Neural cell (in vitro differentiated cells): ENCODE measurements around the gene DYRK3. TPM values are rescaled to one million over a fixed set of nuclear protein-coding genes. Genes with fewer than 3 reads are reported as not detected.

ENCODE experiments used
- H2AFZ ChIP-seq: fragments of 200-600, 300-800 bp; sonication (generic), shearing (Covaris generic); 2 replicates; pipeline ENCODE4 v1.6.0; 2014; ENCODE audit warnings: low read depth, mild to moderate bottlenecking, antibody characterized with exemption, low read length, moderate library complexity
- H3F3A ChIP-seq: fragments of 200-600 bp; shearing (Covaris generic); 2 replicates; pipeline ENCODE4 v1.6.1; 2016; ENCODE audit warnings: mild to moderate bottlenecking, moderate library complexity, mixed read lengths, antibody characterized with exemption, low read length; ENCODE audit not compliant: insufficient read depth, poor library complexity, severe bottlenecking
- H3K27ac ChIP-seq: fragments of 200-600, 300-800 bp; sonication (generic), shearing (Covaris generic); 2 replicates; pipeline ENCODE4 v1.5.1; 2014; ENCODE audit warnings: mild to moderate bottlenecking, low read length, moderate library complexity
- H3K27me3 ChIP-seq: fragments of 300-800, 200-600 bp; sonication (generic), shearing (Covaris generic); 2 replicates; pipeline ENCODE4 v1.6.0; 2014; ENCODE audit warnings: mild to moderate bottlenecking, low read depth, low read length, moderate library complexity; ENCODE audit not compliant: insufficient read depth
- H3K36me3 ChIP-seq: fragments of 300-800, 200-600 bp; sonication (generic), shearing (Covaris generic); 2 replicates; pipeline ENCODE4 v1.5.1; 2014; ENCODE audit warnings: mild to moderate bottlenecking, antibody characterized with exemption, low read length, moderate library complexity; ENCODE audit not compliant: insufficient read depth
- H3K4me2 ChIP-seq: fragments of 300-800, 200-600 bp; sonication (generic), shearing (Covaris generic); 2 replicates; pipeline ENCODE4 v1.6.0; 2014; ENCODE audit warnings: mild to moderate bottlenecking, low read length
- H3K4me3 ChIP-seq: fragments of 300-800, 200-600 bp; sonication (generic), shearing (Covaris generic); 2 replicates; pipeline ENCODE4 v1.5.1; 2014; ENCODE audit warnings: mild to moderate bottlenecking, low read length, moderate library complexity
- H3K79me2 ChIP-seq: fragments of 200-600 bp; shearing (Covaris generic); replicated peaks from 2 replicates; pipeline ENCODE4 v1.6.0; 2014; ENCODE audit warnings: mild to moderate bottlenecking, low read length, moderate library complexity; ENCODE audit not compliant: insufficient read depth
- H3K9ac ChIP-seq: fragments of 300-800, 200-600 bp; sonication (generic), shearing (Covaris generic); 2 replicates; pipeline ENCODE4 v1.6.1; 2016; ENCODE audit warnings: mild to moderate bottlenecking, low read length, mixed read lengths
- H3K9me2 ChIP-seq: fragments of 200-600 bp; shearing (Covaris generic); 2 replicates; pipeline ENCODE4 v1.6.1; 2016; ENCODE audit warnings: mild to moderate bottlenecking, low read length, mixed read lengths; ENCODE audit not compliant: insufficient read depth
- H3K9me3 ChIP-seq: fragments of 200-600, 300-800 bp; sonication (generic), shearing (Covaris generic); 2 replicates; pipeline ENCODE4 v1.6.1; 2016; ENCODE audit warnings: mild to moderate bottlenecking, mixed run types, low read length, moderate library complexity, mixed read lengths
- H4K20me1 ChIP-seq: fragments of 200-600 bp; shearing (Covaris generic); 2 replicates; pipeline ENCODE4 v1.6.1; 2016; ENCODE audit warnings: mild to moderate bottlenecking, mixed run types; ENCODE audit not compliant: insufficient read depth
- CTCF ChIP-seq: fragments of 450-650 bp; IDR thresholded peaks from 2 replicates; pipeline ENCODE4 v1.5.1; 2014; ENCODE audit warnings: antibody characterized with exemption, mild to moderate bottlenecking, moderate library complexity; ENCODE audit not compliant: poor library complexity, severe bottlenecking
- EP300 ChIP-seq: fragments of 450-650 bp; conservative IDR thresholded peaks from 2 replicates; pipeline ENCODE4 v1.6.1; 2014; ENCODE audit warnings: antibody characterized with exemption, mild to moderate bottlenecking, moderate library complexity; ENCODE audit not compliant: poor library complexity, severe bottlenecking
- EZH2 ChIP-seq: fragments of 200-600, 300-800 bp; shearing (Covaris generic), sonication (generic); IDR thresholded peaks from 2 replicates; pipeline ENCODE4 v1.6.1; 2014; ENCODE audit warnings: antibody characterized with exemption, low read length, borderline replicate concordance, mild to moderate bottlenecking; ENCODE audit not compliant: insufficient read depth, poor library complexity, severe bottlenecking
- POLR2AphosphoS5 ChIP-seq: IDR thresholded peaks from 2 replicates; pipeline ENCODE4 v1.6.1; 2012
- RAD21 ChIP-seq: fragments of 450-650 bp; conservative IDR thresholded peaks from 2 replicates; pipeline ENCODE4 v1.6.1; 2014; ENCODE audit warnings: antibody characterized with exemption, mild to moderate bottlenecking, moderate library complexity
- REST ChIP-seq: IDR thresholded peaks from 2 replicates; pipeline ENCODE4 v1.6.1; 2012; ENCODE audit warnings: borderline replicate concordance
- SMC3 ChIP-seq: fragments of 450-650 bp; conservative IDR thresholded peaks from 2 replicates; pipeline ENCODE4 v1.6.1; 2014; ENCODE audit warnings: antibody characterized with exemption, mild to moderate bottlenecking, moderate library complexity; ENCODE audit not compliant: poor library complexity
- TAF1 ChIP-seq: IDR thresholded peaks from 2 replicates; pipeline ENCODE4 v1.6.1; 2012; ENCODE audit warnings: low read depth
- polyA plus RNA-seq: library from polyadenylated mRNA; depleted of rRNA; stranded (reverse); fragments of >200 nt; gene quantifications from 2 replicates; pipeline ENCODE4 v1.2.3, GENCODE V29; 2014

Gene DYRK3
- polyA plus RNA-seq, 1 donor from 2014 or later, result 7.5 TPM

GRCh38 chr1:206693592-206693991 is 58.3 kb downstream of the DYRK3 start:
- no peaks in the 10 kb centered on the region for H3K9me2 ChIP-seq
- no peak for TF ChIP-seq EP300
- TF ChIP-seq EZH2, result no peak
- no peak for TF ChIP-seq TAF1
- no peak overlapping the region for H3K4me3 ChIP-seq
- no peaks in the 10 kb centered on the region for H3K27me3 ChIP-seq
- H3K9me3 ChIP-seq, result no peaks in the 10 kb centered on the region
- H3K36me3 ChIP-seq, result no peaks in the 10 kb centered on the region
- H3K4me2 ChIP-seq, result no peak overlapping the region
- no peaks in the 10 kb centered on the region for H3F3A ChIP-seq
- H3K79me2 ChIP-seq, result peaks cover 49% of the 10 kb centered on the region
- no peak overlapping the region for H3K27ac ChIP-seq
- no peaks in the 10 kb centered on the region for H4K20me1 ChIP-seq
- H2AFZ ChIP-seq, result no peak overlapping the region
- H3K9ac ChIP-seq, result no peak overlapping the region

GRCh38 chr1:206694171-206695124 is 59.1 kb downstream of the DYRK3 start:
- no peak overlapping the region for H3K4me3 ChIP-seq
- no peaks in the 10 kb centered on the region for H3F3A ChIP-seq
- no peak overlapping the region for H3K27ac ChIP-seq
- no peak for TF ChIP-seq SMC3
- TF ChIP-seq POLR2AphosphoS5, result no peak
- TF ChIP-seq CTCF, result no peak
- TF ChIP-seq EP300, result no peak
- no peak for TF ChIP-seq RAD21
- TF ChIP-seq REST, result no peak
- no peak for TF ChIP-seq TAF1
- TF ChIP-seq EZH2, result no peak
- H3K9me3 ChIP-seq, result no peaks in the 10 kb centered on the region
- H3K9me2 ChIP-seq, result no peaks in the 10 kb centered on the region
- H4K20me1 ChIP-seq, result no peaks in the 10 kb centered on the region
- no peak overlapping the region for H3K4me2 ChIP-seq
- no peak overlapping the region for H3K9ac ChIP-seq
- H3K27me3 ChIP-seq, result no peaks in the 10 kb centered on the region
- H3K36me3 ChIP-seq, result no peaks in the 10 kb centered on the region
- no peak overlapping the region for H2AFZ ChIP-seq
- H3K79me2 ChIP-seq, result peaks cover 48% of the 10 kb centered on the region
